B cell (primary cell): ENCODE results near the gene BICRAL. TPM values are rescaled to one million over a fixed set of nuclear protein-coding genes. Genes with fewer than 3 reads are reported as not detected.
A peak's percentile ranks its signal among the peaks of the same experiment; 100 is the strongest.

Experiments used
- ATAC-seq: fragments of 200-7000 bp; cut with Tn5 transposase; one replicate; pipeline ENCODE4 v1.10.0; 2021; ENCODE audit warnings: low read depth, mild to moderate bottlenecking, moderate number of reproducible peaks, moderate library complexity
- CTCF ChIA-PET: fragments of 350-600 bp; sonication (Branson Sonifier 250); formaldehyde crosslinking; loops from one replicate; lab custom pipeline; 2021; ENCODE audit warnings: antibody characterized with exemption, inconsistent platforms; lab: Charles Lee
- POLR2A ChIA-PET: fragments of 350-600 bp; sonication (Branson Sonifier 250); formaldehyde crosslinking; loops from one replicate; lab custom pipeline; 2021; ENCODE audit warnings: antibody characterized with exemption; lab: Charles Lee
- DNase-seq: peaks from one replicate; pipeline ENCODE4 v3.0.0; 2013
- H2AFZ ChIP-seq: 2 replicates; pipeline ENCODE4 v1.6.1; 2012; ENCODE audit warnings: mild to moderate bottlenecking, low read depth, low read length; ENCODE audit not compliant: insufficient read depth, poor library complexity, severe bottlenecking
- H3K27ac ChIP-seq, 2 donors: 1 replicate in 1 of 2; 2 replicates in 1 of 2; pipeline ENCODE4 v1.5.1; 2012 to 2013; ENCODE audit warnings: low read length in 2 of 2, mild to moderate bottlenecking in 2 of 2, moderate library complexity in 1 of 2
- H3K27me3 ChIP-seq, 4 experiments: fragments of 200-600 bp in 1 of 4; sonication (generic) in 1 of 4; replicated peaks in 1 of 4; 1 replicate in 2 of 4; 2 replicates in 2 of 4; pipeline versions ENCODE4 v1.6.1 to v1.7.0; 2013 to 2016; ENCODE audit warnings: low read length in 3 of 4, mild to moderate bottlenecking in 2 of 4, mixed read lengths in 1 of 4, moderate library complexity in 1 of 4; ENCODE audit not compliant: insufficient read depth in 4 of 4, control insufficient read depth in 3 of 4; ENCODE audit errors: control extremely low read depth in 1 of 4
- H3K36me3 ChIP-seq, 2 experiments: replicated peaks in 1 of 2; 1 replicate in 1 of 2; 2 replicates in 1 of 2; pipeline versions ENCODE4 v1.6.1 to v1.7.1; 2013; ENCODE audit warnings: low read length in 1 of 2; ENCODE audit not compliant: insufficient read depth in 2 of 2, control insufficient read depth in 1 of 2; ENCODE audit errors: control extremely low read depth in 1 of 2, extremely low read depth in 1 of 2
- H3K4me1 ChIP-seq, 2 donors: fragments of 200-600 bp in 1 of 2; sonication (generic) in 1 of 2; 1 replicate in 1 of 2; 2 replicates in 1 of 2; pipeline versions ENCODE4 v1.5.1 to v1.6.1; 2013 to 2017; ENCODE audit warnings: low read length in 2 of 2; ENCODE audit not compliant: control insufficient read depth in 2 of 2, insufficient read depth in 2 of 2
- H3K4me2 ChIP-seq: replicated peaks from 2 replicates; pipeline ENCODE3; 2012; ENCODE audit warnings: mild to moderate bottlenecking, low read depth, low read length; ENCODE audit not compliant: poor library complexity, severe bottlenecking
- H3K4me3 ChIP-seq, 5 experiments: fragments of 200-600 bp in 1 of 5; sonication (generic) in 1 of 5; 1 replicate in 3 of 5; 2 replicates in 2 of 5; pipeline versions ENCODE4 v1.5.1 to v1.7.0; 2011 to 2016; ENCODE audit warnings: low read length in 4 of 5, mild to moderate bottlenecking in 4 of 5, low read depth in 2 of 5, control low read depth in 1 of 5, moderate library complexity in 1 of 5; ENCODE audit not compliant: insufficient read depth in 1 of 5; ENCODE audit errors: control extremely low read depth in 1 of 5, extremely low read depth in 1 of 5
- H3K79me2 ChIP-seq: fragments of 200-600 bp; sonication (generic); one replicate; pipeline ENCODE4 v1.6.0; 2016; ENCODE audit warnings: low read length; ENCODE audit not compliant: control insufficient read depth, insufficient read depth
- H3K9ac ChIP-seq: fragments of 200-600 bp; sonication (generic); 2 replicates; pipeline ENCODE4 v1.6.1; 2017; ENCODE audit warnings: mild to moderate bottlenecking, low read length, moderate library complexity
- H3K9me3 ChIP-seq, 3 donors: one replicate each; pipeline versions ENCODE4 v1.6.1 to v1.7.1; 2013; ENCODE audit warnings: low read length in 2 of 3; ENCODE audit not compliant: control insufficient read depth in 2 of 3, insufficient read depth in 1 of 3; ENCODE audit errors: control extremely low read depth in 1 of 3
- H4K20me1 ChIP-seq: 2 replicates; pipeline ENCODE4 v1.6.0; 2012; ENCODE audit warnings: mild to moderate bottlenecking, low read length; ENCODE audit not compliant: insufficient read depth, control insufficient read depth, poor library complexity, severe bottlenecking
- H3K27ac Mint-ChIP-seq: one replicate; pipeline ENCODE4 v1.8.0; 2021; ENCODE audit warnings: mixed read lengths
- H3K27me3 Mint-ChIP-seq: one replicate; pipeline ENCODE4 v1.8.0; 2021; ENCODE audit warnings: mixed read lengths
- H3K4me1 Mint-ChIP-seq: one replicate; pipeline ENCODE4 v1.8.0; 2021; ENCODE audit warnings: mixed read lengths
- H3K4me3 Mint-ChIP-seq: one replicate; pipeline ENCODE4 v1.8.0; 2021; ENCODE audit warnings: mixed read lengths
- H3K9me3 Mint-ChIP-seq: one replicate; pipeline ENCODE4 v1.8.0; 2022; ENCODE audit warnings: mixed read lengths; ENCODE audit not compliant: insufficient read depth
- CTCF ChIP-seq: fragments of 200-600 bp; IDR thresholded peaks from one replicate; pipeline ENCODE4 v1.8.0; 2022; ENCODE audit warnings: antibody characterized with exemption, mild to moderate bottlenecking
- EZH2 ChIP-seq: IDR thresholded peaks from 2 replicates; pipeline ENCODE4 v1.6.1; 2012; ENCODE audit warnings: borderline replicate concordance, low read depth, mild to moderate bottlenecking, moderate library complexity, low read length; ENCODE audit not compliant: insufficient read depth, poor library complexity, severe bottlenecking
- WGBS: methylation state at CpG from one replicate; pipeline ENCODE4 v1.1.5; 2013; ENCODE audit warnings: missing lambda C conversion rate; ENCODE audit not compliant: insufficient coverage; 5-methylcytosine and 5-hydroxymethylcytosine counted together
- intact Hi-C: fragments of 100-400 bp; cut with micrococcal nuclease; formaldehyde crosslinking; loops from one replicate; pipeline ENCODE4 v1.10.0; 2022
- polyA plus RNA-seq: library from polyadenylated mRNA; depleted of rRNA; stranded (reverse); fragments of >200 nt; gene quantifications from 2 replicates; pipeline ENCODE4 v1.2.3, GENCODE V29; 2012
- total RNA-seq, 2 donors: library from RNA; stranded (reverse); fragments of 120-200 nt in 1 of 2; gene quantifications; 1 replicate in 1 of 2; 2 replicates in 1 of 2; pipeline versions ENCODE4 v1.2.3 to v1.2.4, GENCODE V29; 2013 to 2022

BICRAL gene
- total and polyA plus RNA-seq, 2 donors (not counting 1 experiment from before 2014, with no cell fraction given), result 17.5 to 34.1 TPM

- Histone ChIP-seq H2AFZ (no peak overlapping the region), H3K4me2 (no peak overlapping the region), H3K9ac (no peak overlapping the region), H4K20me1 (no peaks in the 10 kb centered on the region), H3K36me3 (peaks cover 3 to 17% of the 10 kb centered on the region in 2 experiments), H3K79me2 (peaks cover 42% of the 10 kb centered on the region), H3K27ac (peak overlapping the region in 1 of 2 donors; percentile 55), H3K27me3 (no peaks in the 10 kb centered on the region), H3K9me3 (no peaks in the 10 kb centered on the region), H3K4me1 (peaks cover 6 to 19% of the 10 kb centered on the region in 2 donors), H3K4me3 (no peak overlapping the region)
- Mint-ChIP-seq H3K27ac (peak overlapping the region; percentile 81), H3K9me3 (no peaks in the 10 kb centered on the region), H3K4me1 (peaks cover 26% of the 10 kb centered on the region), H3K27me3 (no peaks in the 10 kb centered on the region), H3K4me3 (no peak overlapping the region)
- no peak for TF ChIP-seq EZH2
- TF ChIP-seq CTCF, result no peak
- no peak for ATAC-seq
- intact Hi-C loops, result loop anchor here (2.0 kb wide), 1 partner anchor 74 kb away; the partner anchor contains the start of gene TBCC
- 98% methylated on average over 8 of the region's 10 CpGs for whole genome bisulfite sequencing
- no peak for DNase-seq
- ChIA-PET CTCF (interaction anchor here (1.5 kb wide), 1 partner anchor 11 kb away, joined by 4 read pairs; no protein-coding TSS in a partner anchor), POLR2A (no interaction called here)
Measured at GRCh38 chr6:42820512-42821340, 38.9 kb downstream of the BICRAL start.

- Mint-ChIP-seq H3K27me3 (no peaks in the 10 kb centered on the region), H3K4me1 (peaks cover 26% of the 10 kb centered on the region), H3K9me3 (no peaks in the 10 kb centered on the region), H3K27ac (peak overlapping the region; percentile 81), H3K4me3 (no peak overlapping the region)
- intact Hi-C loops, result loop anchor here (2.0 kb wide), 1 partner anchor 75 kb away; the partner anchor contains the start of gene TBCC
- DNase-seq, result no peak
- Histone ChIP-seq H3K79me2 (peaks cover 38% of the 10 kb centered on the region), H3K9ac (no peak overlapping the region), H3K27me3 (no peaks in the 10 kb centered on the region), H3K4me3 (no peak overlapping the region), H3K36me3 (peaks cover 3 to 22% of the 10 kb centered on the region in 2 experiments), H2AFZ (no peak overlapping the region), H3K4me1 (peaks cover 6 to 19% of the 10 kb centered on the region in 2 donors), H3K9me3 (no peaks in the 10 kb centered on the region), H4K20me1 (no peaks in the 10 kb centered on the region), H3K4me2 (no peak overlapping the region), H3K27ac (peak overlapping the region in 1 of 2 donors; percentile 55)
- ChIA-PET POLR2A (no interaction called here), CTCF (no interaction called here)
- WGBS, result no CpG with 5 or more reads among the region's 3 CpGs
- TF ChIP-seq EZH2, result no peak
- TF ChIP-seq CTCF, result no peak
- no peak for ATAC-seq
Measured at GRCh38 chr6:42821341-42821668, 39.5 kb downstream of the BICRAL start.
